ENCODE results near the gene ACACA. TPM values are rescaled to one million over a fixed set of nuclear protein-coding genes. Genes with fewer than 3 reads are reported as not detected.

ACACA gene
- total RNA-seq, 1 donor from 2014 or later, result 145 TPM

DNA sequence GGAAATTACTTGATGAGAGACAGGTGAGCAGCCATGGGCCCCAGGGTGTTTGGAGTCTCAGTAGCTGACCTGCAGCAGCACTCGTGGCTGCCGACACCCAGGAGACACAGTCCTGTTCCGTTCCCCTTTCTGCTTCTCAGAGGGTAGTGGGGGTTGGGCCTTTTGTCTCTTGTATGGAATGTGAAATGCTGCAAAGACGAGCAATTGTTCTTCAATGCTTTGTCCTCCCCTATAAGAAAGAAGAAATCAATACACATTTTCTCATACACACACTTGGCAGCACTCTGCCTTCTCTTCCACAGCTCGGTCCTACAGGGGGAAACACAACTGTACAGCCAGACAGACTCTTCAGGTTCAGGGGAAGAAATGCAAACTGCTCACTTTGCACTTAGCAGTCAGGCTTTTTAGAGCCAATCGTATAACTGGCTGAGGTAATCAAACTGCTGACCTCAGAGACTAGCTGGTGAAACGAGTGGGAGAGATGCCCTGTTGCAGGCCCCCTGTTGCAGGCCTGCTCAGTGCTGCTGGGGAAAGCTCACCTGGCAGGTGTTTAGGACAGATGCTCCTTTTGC is 361.2 kb downstream of the ACACA start:
- Mint-ChIP-seq H3K9me3 (ENCODE audit: unreplicated experiment) (peaks cover 2% of the 10 kb centered on the region), H3K27ac (ENCODE audit: unreplicated experiment) (peak overlapping the region; percentile 9), H3K4me3 (ENCODE audit: unreplicated experiment) (peak overlapping the region; percentile 17), H3K27me3 (ENCODE audit: unreplicated experiment) (peaks cover 2% of the 10 kb centered on the region), H3K4me1 (ENCODE audit: low read depth, unreplicated experiment) (peaks cover 27% of the 10 kb centered on the region), H3K36me3 (ENCODE audit: unreplicated experiment) (no peaks in the 10 kb centered on the region)
- TF ChIP-seq, protein P1, sequence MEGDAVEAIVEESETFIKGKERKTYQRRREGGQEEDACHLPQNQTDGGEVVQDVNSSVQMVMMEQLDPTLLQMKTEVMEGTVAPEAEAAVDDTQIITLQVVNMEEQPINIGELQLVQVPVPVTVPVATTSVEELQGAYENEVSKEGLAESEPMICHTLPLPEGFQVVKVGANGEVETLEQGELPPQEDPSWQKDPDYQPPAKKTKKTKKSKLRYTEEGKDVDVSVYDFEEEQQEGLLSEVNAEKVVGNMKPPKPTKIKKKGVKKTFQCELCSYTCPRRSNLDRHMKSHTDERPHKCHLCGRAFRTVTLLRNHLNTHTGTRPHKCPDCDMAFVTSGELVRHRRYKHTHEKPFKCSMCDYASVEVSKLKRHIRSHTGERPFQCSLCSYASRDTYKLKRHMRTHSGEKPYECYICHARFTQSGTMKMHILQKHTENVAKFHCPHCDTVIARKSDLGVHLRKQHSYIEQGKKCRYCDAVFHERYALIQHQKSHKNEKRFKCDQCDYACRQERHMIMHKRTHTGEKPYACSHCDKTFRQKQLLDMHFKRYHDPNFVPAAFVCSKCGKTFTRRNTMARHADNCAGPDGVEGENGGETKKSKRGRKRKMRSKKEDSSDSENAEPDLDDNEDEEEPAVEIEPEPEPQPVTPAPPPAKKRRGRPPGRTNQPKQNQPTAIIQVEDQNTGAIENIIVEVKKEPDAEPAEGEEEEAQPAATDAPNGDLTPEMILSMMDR (IDR thresholded peaks at IDR 0.05; ENCODE audit: partially characterized antibody, unreplicated experiment), result no peak
- DNase-seq, result no peak

DNA sequence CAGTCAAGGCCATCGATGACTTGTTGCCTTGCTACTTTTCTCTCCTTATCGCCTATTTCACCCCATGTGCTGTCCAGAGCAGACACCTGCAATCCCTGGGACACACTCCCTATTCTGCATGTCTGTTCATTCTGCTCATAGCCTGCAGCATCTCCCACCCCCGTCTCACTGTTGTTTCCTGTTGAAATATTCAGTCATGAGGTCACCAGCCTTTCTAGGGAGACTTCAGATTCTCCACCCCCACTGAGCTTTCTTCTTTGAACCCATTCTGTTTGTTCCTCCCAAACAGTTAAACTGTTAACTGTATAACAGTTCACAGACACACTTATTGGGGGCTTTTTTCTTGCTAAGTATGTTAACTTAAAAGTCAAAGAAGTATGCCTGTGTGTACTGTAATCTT is 363.4 kb downstream of the ACACA start:
- Mint-ChIP-seq H3K36me3 (ENCODE audit: unreplicated experiment) (peaks cover under 1% of the 10 kb centered on the region), H3K27me3 (ENCODE audit: unreplicated experiment) (no peaks in the 10 kb centered on the region), H3K9me3 (ENCODE audit: unreplicated experiment) (peaks cover 2% of the 10 kb centered on the region), H3K4me1 (ENCODE audit: low read depth, unreplicated experiment) (peaks cover 23% of the 10 kb centered on the region), H3K4me3 (ENCODE audit: unreplicated experiment) (no peak overlapping the region), H3K27ac (ENCODE audit: unreplicated experiment) (peak overlapping the region; percentile 5)
- TF ChIP-seq, protein P1 (IDR thresholded peaks at IDR 0.05; ENCODE audit: partially characterized antibody, unreplicated experiment), result no peak
- no peak for DNase-seq

DNA sequence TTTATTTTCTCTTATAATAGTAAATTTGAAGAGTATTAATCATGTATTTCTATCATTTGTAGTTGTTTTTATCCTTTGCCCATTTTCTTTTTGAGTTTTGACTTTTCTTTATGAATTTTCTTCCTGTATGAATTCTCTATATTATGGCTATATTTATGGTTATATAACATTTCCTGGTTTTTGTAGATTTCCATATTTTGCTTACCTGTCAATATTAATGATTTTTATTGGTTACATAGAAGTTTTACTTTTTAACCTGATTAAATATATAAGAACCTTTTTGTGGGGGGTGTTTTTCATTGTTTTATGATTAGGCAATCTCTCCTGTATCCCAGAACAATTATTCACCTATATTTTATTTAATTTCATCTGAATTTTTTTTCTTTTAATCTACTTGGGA is 364.7 kb downstream of the ACACA start:
- TF ChIP-seq, protein P1 (IDR thresholded peaks at IDR 0.05; ENCODE audit: partially characterized antibody, unreplicated experiment), result no peak
- Mint-ChIP-seq H3K4me1 (ENCODE audit: low read depth, unreplicated experiment) (peaks cover 18% of the 10 kb centered on the region), H3K27ac (ENCODE audit: unreplicated experiment) (no peak overlapping the region)

DNA sequence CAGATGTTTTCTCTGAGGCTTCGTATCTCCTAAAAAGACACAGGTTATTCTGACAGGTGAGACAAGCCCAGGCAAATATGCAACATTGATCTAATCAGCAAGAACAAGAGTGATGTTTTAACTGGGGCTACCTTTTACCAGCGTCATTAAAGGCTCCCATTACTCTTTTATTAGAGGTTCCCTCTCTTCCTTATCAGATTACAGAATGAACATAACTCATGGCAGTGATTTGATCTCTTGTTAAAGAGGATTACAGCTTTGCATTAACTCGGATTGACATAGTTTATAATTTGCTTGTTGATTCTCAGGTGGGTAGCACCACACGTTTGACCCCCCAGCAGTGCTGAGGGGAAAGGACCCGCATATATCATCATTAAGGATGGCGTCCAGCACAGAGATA is 367.4 kb downstream of the ACACA start:
- no peaks in the 10 kb centered on the region for H3K9me3 Mint-ChIP-seq (ENCODE audit: unreplicated experiment)
- TF ChIP-seq, protein P1 (IDR thresholded peaks at IDR 0.05; ENCODE audit: partially characterized antibody, unreplicated experiment), result no peak
- H3K4me3 Mint-ChIP-seq (ENCODE audit: unreplicated experiment), result no peak overlapping the region
- peaks cover 9% of the 10 kb centered on the region for H3K36me3 Mint-ChIP-seq (ENCODE audit: unreplicated experiment)
- no peak for DNase-seq
- H3K4me1 Mint-ChIP-seq (ENCODE audit: low read depth, unreplicated experiment), result no peaks in the 10 kb centered on the region
- no peaks in the 10 kb centered on the region for H3K27me3 Mint-ChIP-seq (ENCODE audit: unreplicated experiment)
- H3K27ac Mint-ChIP-seq (ENCODE audit: unreplicated experiment), result no peak overlapping the region

More for the DNA sequence above, 364.7 kb downstream of the ACACA start:
- DNase-seq, result no peak
- Mint-ChIP-seq H3K4me3 (ENCODE audit: unreplicated experiment) (no peak overlapping the region), H3K36me3 (ENCODE audit: unreplicated experiment) (peaks cover 9% of the 10 kb centered on the region), H3K9me3 (ENCODE audit: unreplicated experiment) (peaks cover 2% of the 10 kb centered on the region), H3K27me3 (ENCODE audit: unreplicated experiment) (no peaks in the 10 kb centered on the region)

DNA sequence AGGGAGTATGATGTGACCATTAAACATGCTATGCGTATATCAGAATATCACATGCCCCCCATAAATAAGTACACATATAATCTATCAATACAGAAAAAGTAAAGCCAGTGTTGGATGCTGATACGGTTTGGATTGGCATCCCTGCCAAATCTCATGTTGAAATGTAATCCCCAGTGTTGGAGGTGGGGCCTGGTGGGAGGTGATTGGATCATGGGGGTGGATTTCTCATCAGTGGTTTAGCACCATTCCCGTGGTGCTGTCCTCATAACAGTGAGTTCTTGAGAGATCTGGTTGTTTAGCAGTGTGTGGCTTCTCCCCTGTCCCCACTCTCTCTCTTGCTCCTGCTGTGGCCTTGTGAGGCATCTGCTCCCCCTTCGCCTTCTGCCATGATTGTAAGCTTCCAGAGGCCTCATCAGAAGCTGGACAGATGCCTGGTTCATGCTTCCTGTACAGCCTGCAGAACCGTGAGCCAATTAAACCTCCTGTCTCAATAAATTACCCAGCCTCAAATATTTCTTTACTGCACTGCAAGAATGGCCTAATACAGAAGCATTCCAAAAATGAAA is 369.0 kb downstream of the ACACA start:
- H3K36me3 Mint-ChIP-seq (ENCODE audit: unreplicated experiment), result peaks cover 9% of the 10 kb centered on the region
- TF ChIP-seq, protein P1 (IDR thresholded peaks at IDR 0.05; ENCODE audit: partially characterized antibody, unreplicated experiment), result no peak

More for the DNA sequence above, 369.0 kb downstream of the ACACA start:
- H3K27ac Mint-ChIP-seq (ENCODE audit: unreplicated experiment), result no peak overlapping the region
- no peak for DNase-seq
- H3K27me3 Mint-ChIP-seq (ENCODE audit: unreplicated experiment), result no peaks in the 10 kb centered on the region
- H3K9me3 Mint-ChIP-seq (ENCODE audit: unreplicated experiment), result no peaks in the 10 kb centered on the region
- H3K4me1 Mint-ChIP-seq (ENCODE audit: low read depth, unreplicated experiment), result no peaks in the 10 kb centered on the region
- H3K4me3 Mint-ChIP-seq (ENCODE audit: unreplicated experiment), result no peak overlapping the region
